ENCODE data around the gene TCF4. TPM values are rescaled to one million over a fixed set of nuclear protein-coding genes. Genes with fewer than 3 reads are reported as not detected.

Gene TCF4
- total RNA-seq, 1 donor from 2014 or later: 15.7 TPM

DNA sequence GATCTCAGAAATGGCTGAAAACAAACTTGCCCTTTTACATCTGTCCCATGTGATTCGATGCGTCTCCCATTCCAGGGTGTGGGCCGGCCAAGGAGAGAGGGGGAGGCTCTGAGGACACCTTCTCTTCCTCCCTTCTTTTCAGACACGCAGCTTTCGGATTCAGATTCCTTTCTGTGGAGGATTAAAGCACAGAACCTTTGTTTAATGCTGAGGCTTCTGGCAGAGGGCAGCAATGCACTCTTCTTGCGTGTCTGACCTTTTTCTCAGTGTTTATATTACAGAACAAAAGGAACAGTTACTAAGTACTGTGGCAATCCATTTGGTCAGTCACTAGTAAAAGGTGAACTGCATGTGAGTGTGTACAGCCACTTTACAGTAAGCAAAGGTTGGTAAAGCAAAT lies 359.8 kb downstream of the TCF4 start:
- no peak overlapping the region for H3K4me3 ChIP-seq (ENCODE audit: low read depth, low read length)
- TF ChIP-seq, protein P1, sequence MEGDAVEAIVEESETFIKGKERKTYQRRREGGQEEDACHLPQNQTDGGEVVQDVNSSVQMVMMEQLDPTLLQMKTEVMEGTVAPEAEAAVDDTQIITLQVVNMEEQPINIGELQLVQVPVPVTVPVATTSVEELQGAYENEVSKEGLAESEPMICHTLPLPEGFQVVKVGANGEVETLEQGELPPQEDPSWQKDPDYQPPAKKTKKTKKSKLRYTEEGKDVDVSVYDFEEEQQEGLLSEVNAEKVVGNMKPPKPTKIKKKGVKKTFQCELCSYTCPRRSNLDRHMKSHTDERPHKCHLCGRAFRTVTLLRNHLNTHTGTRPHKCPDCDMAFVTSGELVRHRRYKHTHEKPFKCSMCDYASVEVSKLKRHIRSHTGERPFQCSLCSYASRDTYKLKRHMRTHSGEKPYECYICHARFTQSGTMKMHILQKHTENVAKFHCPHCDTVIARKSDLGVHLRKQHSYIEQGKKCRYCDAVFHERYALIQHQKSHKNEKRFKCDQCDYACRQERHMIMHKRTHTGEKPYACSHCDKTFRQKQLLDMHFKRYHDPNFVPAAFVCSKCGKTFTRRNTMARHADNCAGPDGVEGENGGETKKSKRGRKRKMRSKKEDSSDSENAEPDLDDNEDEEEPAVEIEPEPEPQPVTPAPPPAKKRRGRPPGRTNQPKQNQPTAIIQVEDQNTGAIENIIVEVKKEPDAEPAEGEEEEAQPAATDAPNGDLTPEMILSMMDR (IDR thresholded peaks at IDR 0.05; ENCODE audit: insufficient read depth, low read length, poor library complexity, severe bottlenecking): no peak
- no peaks in the 10 kb centered on the region for H3K27me3 ChIP-seq (ENCODE audit: control insufficient read depth, insufficient read depth, low read length)
- no peak for DNase-seq (ENCODE audit: low read depth)
- no peaks in the 10 kb centered on the region for H3K36me3 ChIP-seq (ENCODE audit: control insufficient read depth, insufficient read depth, low read length)

DNA sequence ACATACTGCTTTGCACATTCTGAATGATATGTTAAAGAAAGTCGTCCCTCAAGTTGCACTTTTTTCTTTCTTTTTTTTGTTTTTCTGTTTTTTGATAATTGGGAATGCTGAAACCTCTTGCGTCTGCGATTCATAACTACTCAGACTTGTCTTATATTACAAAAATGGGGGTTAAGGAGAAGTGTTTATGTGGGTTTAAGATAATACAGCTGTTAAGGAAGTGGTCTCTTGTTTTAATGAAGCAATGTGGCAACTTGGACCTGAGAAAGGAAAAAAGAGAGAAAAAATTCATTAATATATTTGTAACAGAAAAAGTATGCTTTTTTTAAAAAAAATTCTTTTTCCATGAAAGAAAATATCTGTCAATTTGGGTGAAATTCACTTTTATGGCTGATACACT lies 360.2 kb downstream of the TCF4 start:
- H3K36me3 ChIP-seq (ENCODE audit: control insufficient read depth, insufficient read depth, low read length): no peaks in the 10 kb centered on the region
- H3K4me3 ChIP-seq (ENCODE audit: low read depth, low read length): no peak overlapping the region
- TF ChIP-seq, protein P1 (IDR thresholded peaks at IDR 0.05; ENCODE audit: insufficient read depth, low read length, poor library complexity, severe bottlenecking): no peak
- no peaks in the 10 kb centered on the region for H3K27me3 ChIP-seq (ENCODE audit: control insufficient read depth, insufficient read depth, low read length)
- DNase-seq (ENCODE audit: low read depth): no peak

DNA sequence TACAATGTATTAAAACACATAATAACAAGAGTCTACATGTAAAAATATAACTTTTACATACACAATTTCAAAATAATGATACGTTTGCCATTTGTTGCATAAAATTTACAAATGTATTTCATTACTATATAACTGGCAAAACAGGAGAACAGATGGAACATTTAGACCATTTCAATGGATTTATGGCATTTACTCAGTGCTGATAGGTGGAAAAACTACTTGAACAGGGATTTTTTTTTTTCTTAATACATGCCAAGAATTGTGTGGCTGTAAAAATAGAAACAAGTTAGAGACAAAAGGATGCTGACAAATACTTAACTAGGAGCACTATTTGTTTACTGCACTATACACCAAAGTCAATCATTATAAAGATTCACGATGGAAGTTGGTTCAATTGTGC lies 361.9 kb downstream of the TCF4 start:
- Histone ChIP-seq H3K36me3 (ENCODE audit: control insufficient read depth, insufficient read depth, low read length) (no peaks in the 10 kb centered on the region), H3K4me3 (ENCODE audit: low read depth, low read length) (no peak overlapping the region), H3K27me3 (ENCODE audit: control insufficient read depth, insufficient read depth, low read length) (no peaks in the 10 kb centered on the region)
- TF ChIP-seq, protein P1 (IDR thresholded peaks at IDR 0.05; ENCODE audit: insufficient read depth, low read length, poor library complexity, severe bottlenecking): no peak
- DNase-seq (ENCODE audit: low read depth): no peak

DNA sequence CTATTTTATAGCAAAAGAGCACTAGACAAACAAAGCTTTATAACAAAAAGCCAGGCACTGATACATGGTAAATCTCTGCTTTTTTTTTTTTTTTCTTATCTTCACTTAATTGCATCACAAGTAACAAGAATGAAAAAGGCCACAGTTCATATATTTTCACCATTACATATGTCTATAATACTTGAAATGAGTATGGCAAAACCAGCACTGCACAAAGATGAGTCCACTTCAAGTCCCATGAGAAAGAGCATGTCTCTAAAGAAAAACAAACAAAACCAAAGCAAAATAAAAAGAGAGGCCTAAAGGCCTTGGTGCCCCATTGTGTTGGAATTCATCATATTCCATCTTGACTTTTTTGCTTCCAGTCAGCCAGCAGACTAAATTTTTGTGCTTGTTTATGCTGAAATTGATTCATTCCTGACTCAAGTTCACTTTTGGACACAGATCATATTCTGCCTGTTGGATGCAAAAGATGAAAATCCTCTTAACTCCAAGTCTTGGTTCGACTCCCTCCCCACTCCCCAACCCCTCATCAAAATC lies 363.8 kb downstream of the TCF4 start:
- Histone ChIP-seq H3K36me3 (ENCODE audit: control insufficient read depth, insufficient read depth, low read length) (no peaks in the 10 kb centered on the region), H3K27me3 (ENCODE audit: control insufficient read depth, insufficient read depth, low read length) (no peaks in the 10 kb centered on the region), H3K4me3 (ENCODE audit: low read depth, low read length) (no peak overlapping the region)
- DNase-seq (ENCODE audit: low read depth): no peak
- TF ChIP-seq, protein P1 (IDR thresholded peaks at IDR 0.05; ENCODE audit: insufficient read depth, low read length, poor library complexity, severe bottlenecking): no peak

DNA sequence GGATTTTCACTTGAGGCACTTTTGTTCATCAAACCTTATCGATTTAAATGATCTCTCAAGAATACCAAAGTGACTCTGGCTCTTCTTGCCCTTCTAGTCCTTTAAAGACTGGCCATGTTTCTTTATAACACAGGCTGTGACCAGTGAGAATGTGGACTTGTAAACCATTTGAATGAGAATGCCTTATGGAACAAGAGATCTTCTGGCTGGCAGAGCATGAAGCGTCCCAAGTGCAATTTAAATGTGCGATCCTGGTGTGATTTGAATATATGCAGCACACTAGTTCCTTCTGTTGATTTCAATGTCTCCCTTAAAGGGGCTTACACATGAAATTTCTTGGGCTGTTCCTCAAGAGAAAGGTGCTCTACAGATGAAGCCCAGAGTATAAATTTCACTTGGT lies 366.4 kb downstream of the TCF4 start:
- H3K27me3 ChIP-seq (ENCODE audit: control insufficient read depth, insufficient read depth, low read length): no peaks in the 10 kb centered on the region
- TF ChIP-seq, protein P1 (IDR thresholded peaks at IDR 0.05; ENCODE audit: insufficient read depth, low read length, poor library complexity, severe bottlenecking): no peak
- no peak overlapping the region for H3K4me3 ChIP-seq (ENCODE audit: low read depth, low read length)
- no peak for DNase-seq (ENCODE audit: low read depth)
- H3K36me3 ChIP-seq (ENCODE audit: control insufficient read depth, insufficient read depth, low read length): no peaks in the 10 kb centered on the region

DNA sequence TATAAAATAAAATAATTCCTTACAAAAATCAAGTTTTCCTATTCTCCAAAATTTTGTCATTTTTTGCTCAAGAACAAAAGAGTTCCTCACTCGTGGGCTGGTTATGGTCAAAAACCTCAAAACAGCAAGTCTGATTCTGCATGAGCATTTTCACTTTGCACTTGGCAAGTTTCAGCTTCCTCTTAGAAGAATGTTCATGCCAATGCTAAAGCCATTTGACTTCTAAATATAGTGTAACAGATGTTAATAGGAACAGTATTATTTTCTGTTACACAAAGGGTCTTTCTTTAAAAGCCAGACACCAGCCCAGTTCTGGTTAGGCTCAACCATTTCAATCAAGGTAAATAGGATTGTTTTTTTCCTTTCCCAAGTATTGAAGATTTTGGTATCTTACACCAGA lies 367.5 kb downstream of the TCF4 start:
- Histone ChIP-seq H3K4me3 (ENCODE audit: low read depth, low read length) (no peak overlapping the region), H3K36me3 (ENCODE audit: control insufficient read depth, insufficient read depth, low read length) (no peaks in the 10 kb centered on the region), H3K27me3 (ENCODE audit: control insufficient read depth, insufficient read depth, low read length) (no peaks in the 10 kb centered on the region)
- TF ChIP-seq, protein P1 (IDR thresholded peaks at IDR 0.05; ENCODE audit: insufficient read depth, low read length, poor library complexity, severe bottlenecking): no peak
- no peak for DNase-seq (ENCODE audit: low read depth)

All from kidney epithelial cell (primary cell).